ENCODE results near the gene ZBBX.

DNA sequence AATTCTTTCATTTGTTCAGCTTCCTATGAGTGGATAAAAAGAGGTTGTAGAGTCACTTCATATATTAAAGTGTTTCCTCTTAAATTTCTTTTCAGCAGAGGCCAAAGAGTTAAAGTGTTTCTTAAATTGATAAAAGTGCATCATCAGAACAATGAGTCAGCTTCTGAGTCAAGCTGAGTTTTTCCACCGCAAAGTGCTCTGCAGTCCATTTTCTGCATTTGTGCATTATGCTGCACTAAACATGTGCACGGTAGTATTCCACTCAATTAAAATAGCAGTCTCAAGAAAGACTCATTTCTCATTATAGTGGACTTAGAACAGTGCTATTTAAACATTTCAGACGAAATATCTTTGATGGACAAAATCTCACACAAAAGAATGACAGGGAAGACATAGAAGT lies 152.0 kb downstream of the ZBBX start:
- TF ChIP-seq, protein P1, sequence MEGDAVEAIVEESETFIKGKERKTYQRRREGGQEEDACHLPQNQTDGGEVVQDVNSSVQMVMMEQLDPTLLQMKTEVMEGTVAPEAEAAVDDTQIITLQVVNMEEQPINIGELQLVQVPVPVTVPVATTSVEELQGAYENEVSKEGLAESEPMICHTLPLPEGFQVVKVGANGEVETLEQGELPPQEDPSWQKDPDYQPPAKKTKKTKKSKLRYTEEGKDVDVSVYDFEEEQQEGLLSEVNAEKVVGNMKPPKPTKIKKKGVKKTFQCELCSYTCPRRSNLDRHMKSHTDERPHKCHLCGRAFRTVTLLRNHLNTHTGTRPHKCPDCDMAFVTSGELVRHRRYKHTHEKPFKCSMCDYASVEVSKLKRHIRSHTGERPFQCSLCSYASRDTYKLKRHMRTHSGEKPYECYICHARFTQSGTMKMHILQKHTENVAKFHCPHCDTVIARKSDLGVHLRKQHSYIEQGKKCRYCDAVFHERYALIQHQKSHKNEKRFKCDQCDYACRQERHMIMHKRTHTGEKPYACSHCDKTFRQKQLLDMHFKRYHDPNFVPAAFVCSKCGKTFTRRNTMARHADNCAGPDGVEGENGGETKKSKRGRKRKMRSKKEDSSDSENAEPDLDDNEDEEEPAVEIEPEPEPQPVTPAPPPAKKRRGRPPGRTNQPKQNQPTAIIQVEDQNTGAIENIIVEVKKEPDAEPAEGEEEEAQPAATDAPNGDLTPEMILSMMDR (IDR thresholded peaks at IDR 0.05; ENCODE audit: poor library complexity): no peak
- no peak for TF ChIP-seq EZH2phosphoT487 (IDR thresholded peaks at IDR 0.05; ENCODE audit: low read depth, severe bottlenecking, unreplicated experiment)

Data from hepatocyte (in vitro differentiated cells).